Measurements from ENCODE around the gene SPAG16.
A peak's percentile ranks its signal among the peaks of the same experiment; 100 is the strongest.
"Not testable (repeated sequence)": the region's sequence is repeated elsewhere in the genome, so short reads cannot be mapped to it uniquely, and the experiment has no call there.

SPAG16 gene

DNA sequence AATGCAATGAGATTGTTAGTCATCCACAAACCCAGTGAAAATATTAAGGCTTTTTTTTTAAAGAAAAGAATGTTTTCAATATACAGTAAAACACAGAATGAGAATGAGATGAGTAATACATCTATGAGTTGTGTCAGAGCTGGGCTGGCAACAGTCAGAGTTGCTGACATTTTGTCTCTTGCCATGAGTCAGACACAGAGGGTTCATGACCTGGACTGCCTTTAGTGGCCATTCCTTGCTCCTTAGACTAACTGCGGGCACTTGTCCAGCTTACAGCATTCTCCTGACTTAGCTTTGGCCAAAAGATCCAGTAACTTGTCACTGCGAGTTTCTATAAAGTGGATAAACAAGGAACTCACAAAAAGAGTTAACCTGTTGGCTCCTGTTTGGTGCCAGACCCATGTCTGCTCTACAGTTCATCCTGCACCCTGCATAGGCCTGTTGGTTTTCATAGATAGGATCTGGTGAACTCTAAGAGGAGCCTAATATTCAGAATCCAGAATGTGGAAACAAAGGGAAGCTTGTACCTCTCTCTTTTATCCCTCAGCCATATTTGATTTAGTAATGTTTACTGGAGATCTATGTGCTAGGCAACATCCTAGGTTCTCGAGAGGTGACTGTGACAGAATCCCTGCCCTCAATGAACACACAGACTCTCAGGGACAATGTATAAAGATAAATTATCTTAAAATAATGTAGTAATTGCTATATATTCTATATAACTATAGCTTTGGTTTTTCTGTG lies 735.1 kb downstream of the SPAG16 start:
- peak; percentile 93 for DNase-seq

DNA sequence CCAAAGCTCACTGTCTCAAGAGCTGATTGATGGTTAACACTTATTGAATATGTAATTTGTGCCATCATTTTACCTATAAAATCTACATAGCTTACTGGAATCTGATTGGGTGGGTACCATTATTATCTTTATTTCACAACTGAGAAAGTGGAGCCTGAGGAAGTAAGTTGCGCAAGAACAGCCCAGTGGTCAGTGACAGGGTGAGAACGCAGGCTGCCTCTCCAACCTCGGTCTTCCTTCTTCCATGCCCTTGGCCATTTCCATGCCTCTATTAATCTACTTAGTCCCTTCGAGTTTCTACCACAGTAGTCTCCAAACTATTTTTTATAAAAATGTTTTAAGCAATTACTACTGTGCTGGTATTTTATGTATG lies 735.7 kb downstream of the SPAG16 start:
- no peak for DNase-seq

DNA sequence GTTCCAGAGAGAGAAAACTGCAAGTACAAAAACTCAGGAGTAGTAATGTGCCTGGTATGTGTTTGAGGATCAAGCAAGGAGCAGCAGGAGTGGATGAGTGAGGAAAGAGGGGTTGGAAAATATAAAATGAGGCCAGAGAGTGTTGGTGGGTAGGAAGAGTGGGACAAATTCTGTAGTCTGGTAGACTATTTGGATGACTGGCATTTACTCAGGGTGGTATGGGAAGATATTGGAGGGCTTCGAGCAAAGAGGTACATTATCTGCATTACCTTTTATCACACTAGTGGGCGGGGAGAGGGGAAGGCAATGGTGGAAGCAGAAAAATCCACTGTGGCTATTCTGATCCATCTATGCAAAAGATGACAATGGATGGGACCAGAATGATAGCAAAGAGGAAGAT lies 744.9 kb downstream of the SPAG16 start:
- no peak for DNase-seq

DNA sequence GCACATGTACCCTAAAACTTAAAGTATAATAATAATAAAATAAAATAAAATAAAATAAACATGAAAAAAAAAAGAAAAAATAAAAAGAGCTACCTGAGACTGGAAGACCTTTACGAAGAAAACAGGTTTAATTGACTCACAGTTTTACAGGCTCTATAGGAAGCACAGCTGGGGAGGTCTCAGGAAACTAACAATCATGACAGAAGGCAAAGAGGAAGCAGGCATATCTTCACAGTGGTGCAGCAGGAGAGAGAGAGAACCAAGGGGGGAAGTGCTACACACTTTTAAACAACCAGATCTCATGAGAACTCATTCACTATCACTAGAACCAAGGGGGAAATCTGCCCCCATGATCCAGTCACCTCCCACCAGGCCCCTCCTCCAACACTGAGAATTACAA lies 747.3 kb downstream of the SPAG16 start:
- DNase-seq: no peak

DNA sequence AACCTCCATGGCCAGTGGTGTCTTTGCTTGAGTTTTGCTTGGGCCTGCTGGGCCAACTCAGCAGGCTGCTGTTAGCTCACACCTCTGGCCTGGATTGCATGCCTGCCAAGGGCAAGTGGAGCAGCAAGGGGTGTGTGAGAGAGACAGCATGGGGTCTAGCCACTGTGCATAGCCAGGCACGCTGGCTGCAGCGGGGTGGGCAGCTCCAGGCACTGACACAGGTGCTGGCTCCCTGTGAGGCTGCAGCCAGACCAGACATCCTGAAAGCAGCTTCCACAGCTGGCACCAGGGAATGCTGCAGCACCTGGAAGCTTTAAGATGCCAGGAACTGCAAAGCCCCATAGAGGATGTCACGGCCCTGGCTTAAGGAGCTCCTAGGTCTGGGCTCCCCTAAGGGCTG lies 750.2 kb downstream of the SPAG16 start:
- DNase-seq: no peak

DNA sequence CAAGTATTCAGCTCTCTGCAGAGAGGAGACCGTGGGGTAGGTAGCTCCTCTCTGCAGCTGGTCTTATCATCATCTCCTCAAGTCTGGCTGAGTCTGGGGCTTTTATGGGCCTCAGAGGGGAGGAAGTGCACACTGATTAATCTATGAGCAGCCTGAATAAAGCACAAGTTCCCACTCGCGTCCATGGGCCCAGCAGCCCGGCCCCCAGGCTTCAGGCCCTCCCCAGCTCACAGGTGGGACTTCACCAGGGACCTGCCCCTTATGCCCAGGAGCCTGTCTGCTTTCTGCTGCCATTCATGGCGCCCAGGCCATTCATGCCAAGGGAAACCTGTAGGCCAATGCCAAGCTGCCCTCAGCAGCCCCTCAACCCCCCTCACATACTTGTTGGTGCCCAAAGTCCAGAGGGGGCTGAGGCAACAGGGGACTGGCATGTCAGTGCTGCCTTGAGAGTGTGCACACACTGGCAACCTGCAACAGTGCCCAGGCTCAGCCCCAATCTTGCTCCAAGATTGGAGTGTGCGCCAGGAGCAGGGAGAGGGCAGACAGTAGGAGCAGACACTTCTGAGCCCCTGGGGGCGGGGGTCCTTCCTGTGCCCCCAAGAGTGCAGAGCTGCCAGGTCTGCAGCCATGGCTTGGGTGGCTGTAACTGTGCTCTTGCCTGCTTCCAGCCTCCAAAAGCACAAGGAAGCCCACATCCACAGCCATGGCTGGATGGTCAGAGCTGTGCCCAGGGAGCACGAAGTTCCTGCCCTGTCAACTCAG lies 751.0 kb downstream of the SPAG16 start:
- no peak for DNase-seq

DNA sequence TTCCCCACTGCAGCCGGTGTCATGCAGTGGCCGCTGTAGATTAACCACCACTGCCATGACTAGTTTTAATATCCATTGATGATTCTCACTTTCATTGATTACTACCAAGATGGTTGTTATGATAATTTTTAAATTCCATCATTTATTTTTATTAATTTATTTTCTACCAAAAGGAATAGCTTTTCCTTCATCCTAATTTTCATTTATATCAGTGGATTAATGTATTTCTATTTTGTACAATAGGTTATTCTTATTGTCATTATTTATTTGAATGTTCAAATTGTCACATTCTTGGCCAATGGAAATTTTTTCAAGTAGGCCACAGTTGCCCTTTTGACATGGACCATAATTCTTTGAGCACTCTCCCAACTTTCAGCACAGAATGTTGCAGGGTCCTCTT lies 751.7 kb downstream of the SPAG16 start:
- no peak for DNase-seq

DNA sequence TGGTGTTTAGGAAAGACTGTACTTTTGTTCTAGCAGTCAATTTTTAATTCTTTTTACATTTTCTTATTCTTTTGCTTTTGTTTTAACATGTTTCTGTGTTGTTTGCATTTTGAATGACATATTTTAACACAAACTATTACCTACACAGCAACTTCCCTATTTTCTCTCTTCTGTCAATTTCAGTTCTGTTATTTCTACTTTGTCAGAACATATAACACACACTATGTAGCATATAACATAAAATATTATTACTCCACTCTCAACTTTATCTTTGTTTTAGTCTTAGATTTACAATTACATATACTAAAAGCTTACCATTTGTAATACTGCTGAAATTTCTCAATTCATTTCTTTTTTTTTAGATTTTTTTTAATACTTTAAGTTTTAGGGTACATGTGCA lies 753.9 kb downstream of the SPAG16 start:
- no peak for DNase-seq

DNA sequence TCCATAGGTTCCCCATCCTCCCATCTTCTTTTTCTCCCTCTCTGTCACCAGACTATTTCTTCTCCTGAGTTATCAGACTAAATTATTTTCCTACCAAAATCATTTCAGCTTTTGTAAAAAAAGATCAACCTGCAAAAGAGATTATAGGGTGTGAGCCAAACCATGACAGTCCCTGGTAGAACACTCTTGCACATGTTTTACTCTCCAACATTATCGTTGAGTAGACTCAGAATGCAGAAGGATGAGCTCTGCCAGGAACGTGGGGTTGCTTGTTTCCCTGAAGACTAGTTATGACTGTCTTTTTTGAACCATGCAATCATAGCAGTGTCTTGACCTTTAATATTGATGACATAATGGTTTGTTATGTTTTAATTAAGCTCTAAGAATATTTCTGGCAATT lies 766.5 kb downstream of the SPAG16 start:
- no peak for DNase-seq

DNA sequence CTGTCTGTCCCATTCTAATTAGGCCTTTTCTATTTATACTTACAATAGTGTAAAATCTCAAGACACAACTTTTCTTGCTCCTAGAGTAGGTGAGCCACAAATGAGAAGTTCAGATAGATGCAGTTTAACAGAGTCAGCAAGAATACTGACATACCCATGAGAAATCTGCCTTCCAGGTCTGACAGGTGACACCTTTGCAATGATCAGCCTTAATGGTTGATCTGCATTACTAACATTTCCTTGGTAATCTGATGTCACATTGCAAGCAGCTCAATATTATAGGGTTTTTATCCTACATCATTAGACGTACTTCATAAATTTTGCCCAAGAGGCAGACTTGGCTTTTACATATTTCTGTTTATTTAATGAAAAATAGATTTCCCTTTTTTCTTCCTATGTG lies 767.3 kb downstream of the SPAG16 start:
- no peak for DNase-seq

DNA sequence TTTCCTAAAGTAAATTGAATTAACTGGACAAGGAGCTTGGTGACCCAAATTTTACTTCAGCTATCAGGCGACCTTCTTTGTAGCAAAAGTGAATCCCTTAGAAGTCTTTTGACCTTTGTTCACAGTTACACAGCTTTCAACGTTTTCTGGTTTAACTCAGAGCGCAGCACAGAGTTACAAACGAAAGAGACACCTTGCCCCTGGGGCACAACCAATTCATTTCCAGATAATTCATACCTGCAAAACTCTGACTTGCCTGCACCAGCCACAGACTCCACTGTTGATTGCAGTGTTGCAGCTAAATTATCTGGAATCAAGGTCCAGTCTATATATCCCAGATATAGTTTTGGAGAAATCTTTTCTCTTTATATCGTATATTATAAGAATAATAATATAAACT lies 768.0 kb downstream of the SPAG16 start:
- DNase-seq: no peak

DNA sequence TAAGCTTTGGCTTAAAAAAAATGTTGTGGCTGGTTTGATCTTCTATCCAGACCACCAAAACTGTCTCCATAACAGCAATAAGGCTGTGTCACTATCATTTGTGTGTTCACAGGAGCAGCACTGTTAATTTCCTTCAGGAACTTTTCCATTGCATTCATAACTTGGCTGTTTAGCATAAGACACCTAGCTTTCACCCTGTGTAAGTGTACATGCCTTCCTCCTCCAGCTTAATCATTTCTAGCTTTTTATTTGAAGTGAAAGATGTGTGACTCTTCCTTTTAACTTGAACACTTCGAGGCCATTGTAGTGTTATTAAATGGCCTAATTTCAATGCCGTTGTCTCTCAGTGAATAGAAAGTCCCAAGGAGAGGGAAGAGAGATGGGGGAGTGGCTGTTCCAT lies 773.7 kb downstream of the SPAG16 start:
- DNase-seq: no peak

DNA sequence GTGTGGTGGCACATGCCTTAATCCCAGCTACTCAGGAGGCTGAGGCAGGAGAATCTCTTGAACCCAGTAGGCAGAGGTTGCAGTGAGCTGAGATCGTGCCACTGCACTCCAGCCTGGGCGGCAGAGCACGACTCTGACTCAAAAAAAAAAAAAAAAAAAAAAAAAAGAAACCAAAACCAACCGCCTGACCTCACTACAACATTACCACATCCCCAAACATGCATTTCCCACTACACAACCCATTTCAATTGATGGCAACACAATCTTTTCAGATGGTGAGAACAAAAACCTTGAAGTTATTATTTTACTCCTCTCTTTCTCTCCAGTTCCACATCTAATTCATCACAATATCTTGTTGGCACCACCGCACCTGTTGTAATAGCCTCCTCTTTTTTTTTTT lies 778.0 kb downstream of the SPAG16 start:
- DNase-seq: not testable (repeated sequence)

DNA sequence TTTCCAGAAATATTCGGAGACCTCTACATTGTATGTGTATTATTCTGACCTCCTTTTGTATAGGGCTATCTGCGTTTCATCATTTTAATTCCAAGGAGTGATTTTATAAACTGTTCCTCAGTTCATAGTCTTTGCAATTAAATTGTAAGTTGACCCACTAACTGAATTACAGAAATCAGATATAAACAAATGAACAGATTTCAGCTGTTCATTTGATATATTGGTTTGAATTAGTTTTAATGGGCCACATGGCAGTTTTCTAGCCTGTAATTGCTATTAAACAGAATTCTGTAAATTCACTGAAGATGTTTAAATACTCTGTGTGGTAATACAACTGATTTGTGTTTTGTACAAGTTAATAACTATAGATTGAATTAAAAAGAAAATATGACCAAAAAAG lies 780.2 kb downstream of the SPAG16 start:
- no peak for DNase-seq

DNA sequence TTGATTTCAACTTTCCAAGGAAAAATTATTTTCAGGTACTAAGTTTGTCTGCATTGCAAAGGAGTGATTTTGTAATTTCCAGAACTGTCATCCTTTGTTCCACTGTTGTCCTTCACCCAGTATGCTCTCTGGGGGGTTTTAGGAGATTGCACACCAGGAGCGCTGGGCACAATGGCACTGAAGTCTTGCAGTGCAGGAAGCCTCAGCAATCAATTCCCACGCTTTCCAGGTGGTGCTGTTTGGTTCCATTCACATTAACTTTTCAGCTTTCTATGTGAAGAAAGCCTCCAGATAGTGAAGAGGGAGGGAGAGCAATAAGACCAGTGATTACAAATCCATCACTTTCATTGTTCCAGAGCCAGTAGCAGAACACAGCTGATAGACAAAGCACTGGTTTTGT lies 782.6 kb downstream of the SPAG16 start:
- no peak for DNase-seq

DNA sequence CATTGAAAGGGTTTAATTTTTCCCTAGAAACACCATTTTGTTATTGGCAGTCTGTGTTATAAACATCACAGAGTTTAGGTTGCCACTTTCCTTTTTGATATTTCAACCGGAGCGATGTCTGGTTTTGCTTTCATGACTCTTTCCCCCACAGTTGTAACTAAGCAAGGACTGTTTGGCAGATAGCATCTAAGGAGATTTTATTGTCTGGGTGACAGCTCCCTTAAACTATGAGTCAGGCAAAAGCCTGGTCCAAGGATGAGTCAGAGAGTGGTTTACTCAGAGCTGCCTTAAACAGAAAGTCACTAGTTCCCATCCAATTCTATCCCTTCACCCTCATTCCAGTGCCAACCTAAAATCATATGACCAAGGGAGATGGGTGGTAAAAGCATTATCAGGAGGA lies 785.0 kb downstream of the SPAG16 start:
- peak; percentile 87 for DNase-seq

DNA sequence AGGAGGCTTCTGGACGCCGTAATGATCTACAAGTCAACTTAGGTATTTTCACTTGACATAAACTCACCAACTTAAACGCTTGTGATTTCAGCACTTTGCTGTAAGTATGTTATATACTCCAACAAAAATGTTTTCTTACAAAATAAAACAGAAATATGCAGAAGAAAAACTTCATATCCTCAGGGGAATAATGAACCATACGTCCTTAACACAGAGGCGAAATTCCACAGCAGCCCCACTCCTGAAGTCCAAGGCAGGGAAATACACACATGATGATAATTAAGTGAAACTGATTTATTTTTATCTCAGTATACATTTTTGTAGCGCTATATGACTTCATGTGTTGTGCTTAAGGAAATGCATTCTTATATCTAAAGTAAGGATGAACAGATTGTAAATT lies 791.2 kb downstream of the SPAG16 start:
- no peak for DNase-seq

DNA sequence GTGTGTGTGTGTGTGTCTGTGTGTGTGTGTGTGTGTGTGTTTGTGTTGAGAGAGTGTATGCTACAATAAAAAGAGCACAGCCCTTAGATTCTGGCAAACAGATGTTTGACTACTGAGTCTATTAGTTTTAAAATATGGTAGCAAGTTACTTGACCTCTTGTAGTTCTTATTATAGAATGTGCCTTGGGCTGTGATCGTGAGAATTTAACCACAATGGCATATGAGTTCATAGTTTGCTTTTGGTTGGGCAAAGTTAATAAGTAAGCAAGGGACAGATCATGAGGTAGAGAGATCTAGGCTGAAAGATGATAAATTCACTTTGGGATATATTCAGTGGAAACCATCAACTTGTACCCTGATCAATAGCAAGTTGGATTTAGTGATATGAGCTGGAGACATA lies 792.3 kb downstream of the SPAG16 start:
- no peak for DNase-seq

DNA sequence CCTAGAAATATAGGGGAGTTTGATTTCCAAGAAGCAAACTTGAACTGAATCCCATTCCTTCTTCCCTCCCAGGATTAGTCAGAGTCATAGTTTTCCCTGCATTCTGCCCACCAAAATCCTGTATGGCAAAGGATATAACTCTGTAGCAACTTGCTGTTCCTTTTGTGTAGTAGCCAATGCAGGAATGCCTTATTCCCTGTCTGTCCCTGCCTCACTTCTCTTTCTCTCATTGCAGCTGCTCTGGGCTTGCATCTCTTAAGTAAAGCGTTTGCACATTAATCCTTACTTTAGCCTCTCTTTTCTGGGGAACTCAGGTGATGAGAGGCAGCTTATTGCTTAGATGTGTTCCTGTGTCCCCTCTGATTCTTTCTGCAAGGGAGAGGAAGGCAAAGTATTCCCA lies 793.5 kb downstream of the SPAG16 start:
- no peak for DNase-seq

DNA sequence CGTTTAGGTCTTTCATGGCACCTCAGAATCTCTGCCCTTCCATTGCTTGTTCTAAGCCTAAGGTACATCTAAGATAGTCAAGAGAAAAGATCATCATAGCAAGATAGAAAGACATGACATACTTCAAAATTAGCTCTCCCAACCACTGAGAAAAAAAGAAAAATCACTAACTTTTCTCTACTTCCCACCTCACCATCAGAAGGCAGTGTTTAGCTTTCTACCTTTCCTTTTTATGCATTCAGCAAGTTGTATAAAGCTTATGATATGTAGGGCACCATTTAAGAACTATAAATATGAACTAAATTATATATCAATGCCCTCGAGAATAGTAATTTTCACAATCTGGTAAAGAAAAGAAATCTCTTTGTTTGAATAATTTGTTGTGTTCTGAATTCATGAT lies 794.8 kb downstream of the SPAG16 start:
- DNase-seq: no peak

DNA sequence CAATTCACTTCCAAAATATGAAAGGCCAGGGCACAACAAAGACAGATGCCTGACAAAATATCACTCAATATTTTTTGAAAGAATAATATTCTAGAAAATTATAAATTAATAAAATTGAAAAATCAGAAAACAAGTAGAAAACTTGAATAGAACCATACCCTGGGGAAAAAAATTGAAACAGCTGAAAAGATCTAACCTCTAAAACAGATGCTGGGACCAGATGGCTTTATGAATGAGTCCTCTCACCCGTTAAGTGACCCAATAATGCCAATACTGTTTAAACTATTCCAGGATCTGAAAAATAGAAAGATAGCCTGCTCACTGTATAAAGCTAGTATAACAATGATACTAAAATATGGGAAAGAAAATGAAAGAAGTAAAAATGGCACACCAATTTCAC lies 804.3 kb downstream of the SPAG16 start:
- no peak for DNase-seq

DNA sequence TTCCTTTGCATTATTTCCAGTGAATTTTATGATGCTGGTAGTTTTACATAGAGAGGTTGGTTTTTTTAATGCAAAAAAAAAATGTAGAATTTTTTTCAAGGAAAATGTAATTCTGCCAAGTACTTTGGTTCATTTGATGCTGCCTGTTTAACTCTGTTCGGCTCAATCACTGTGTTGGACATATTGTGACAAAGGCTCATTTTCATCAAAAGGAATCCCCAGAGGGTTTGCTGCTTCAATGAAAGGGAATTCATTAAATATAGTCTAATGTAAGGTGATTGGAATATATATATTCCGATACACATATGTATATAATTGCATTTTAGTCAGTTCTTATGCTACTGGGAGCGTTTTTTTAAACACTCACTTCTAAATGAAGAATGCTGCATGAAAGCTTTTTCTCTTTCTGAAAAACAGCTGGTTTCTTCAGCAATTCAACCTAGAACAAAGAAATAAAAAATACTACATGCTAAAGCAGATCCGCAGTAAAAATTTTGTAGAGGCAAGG lies 812.0 kb downstream of the SPAG16 start:
- DNase-seq: no peak

DNA sequence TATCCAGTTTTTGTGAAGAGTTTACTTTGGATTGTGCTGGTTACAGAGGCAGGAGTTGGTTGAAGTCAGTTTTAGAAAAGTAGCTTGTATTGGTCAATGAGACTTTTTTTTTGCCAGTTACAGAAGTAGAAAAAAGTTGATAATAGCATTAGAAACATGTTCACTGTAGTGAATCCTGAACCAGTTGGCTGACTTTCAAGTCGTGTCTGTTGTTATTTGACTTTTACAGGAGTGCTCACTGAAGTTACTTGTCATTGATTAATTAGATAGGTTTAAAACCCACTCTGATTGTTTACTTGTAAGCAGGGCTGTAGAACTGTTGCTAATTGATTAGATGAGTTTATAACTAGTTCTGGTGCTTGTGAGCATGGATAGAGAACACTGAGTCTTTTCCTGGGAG lies 814.5 kb downstream of the SPAG16 start:
- DNase-seq: no peak

DNA sequence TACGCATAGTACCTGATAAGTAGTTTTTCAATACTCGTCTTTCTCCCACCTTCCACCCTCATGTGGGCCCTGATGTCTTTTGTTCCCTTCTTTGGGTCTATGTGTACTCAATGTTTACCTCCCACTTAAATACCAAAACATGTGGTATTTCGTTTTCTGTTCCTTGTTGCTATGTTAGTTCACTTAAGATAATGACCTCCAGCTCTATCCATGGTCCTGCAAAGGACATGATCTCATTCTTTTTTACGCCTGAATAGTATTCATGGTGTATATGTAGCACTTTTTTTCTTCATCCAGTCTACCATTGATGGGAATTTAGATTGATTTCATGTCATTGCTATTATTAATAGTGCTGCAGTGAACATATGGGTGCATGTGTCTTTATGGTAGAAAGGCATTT lies 816.2 kb downstream of the SPAG16 start:
- DNase-seq: no peak
